ENCODE data around the gene OLFML1. TPM values are rescaled to one million over a fixed set of nuclear protein-coding genes. Genes with fewer than 3 reads are reported as not detected.
"Not testable (repeated sequence)": the region's sequence is repeated elsewhere in the genome, so short reads cannot be mapped to it uniquely, and the experiment has no call there.

Gene OLFML1
- total and polyA plus RNA-seq, 2 of the 13 experiments (the other 11 are each of a cell fraction or from before 2014, with no cell fraction given), result 0.89 to 0.90 TPM

GRCh38 chr11:7516475-7516874 is 31.2 kb downstream of the OLFML1 start (continued):
- TF ChIP-seq UBTF (CRISPR knock-in tag; IDR thresholded peaks at IDR 0.05) (no peak), MIXL1 (CRISPR knock-in tag; IDR thresholded peaks at IDR 0.05) (no peak)

DNA sequence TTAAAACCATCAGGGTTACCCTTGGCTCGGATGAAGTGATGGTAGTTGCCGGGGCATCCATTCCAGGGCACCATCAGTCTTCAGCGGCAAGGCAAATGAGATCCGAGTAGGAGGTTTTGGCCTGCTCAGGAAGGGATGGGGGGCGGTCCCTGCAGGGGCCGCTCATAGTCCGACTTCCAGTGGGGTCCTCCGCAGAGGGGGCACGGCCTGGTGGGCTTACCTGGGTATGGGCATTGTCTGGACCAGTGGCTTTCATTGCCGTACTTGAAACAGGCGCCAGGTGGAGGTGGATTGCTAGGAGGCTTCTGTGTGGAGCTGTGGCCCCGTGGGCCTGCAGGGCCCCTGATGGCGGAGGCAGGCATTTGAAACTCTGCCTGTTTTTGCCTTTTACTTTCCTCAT is 32.4 kb downstream of the OLFML1 start:
- ATAC-seq, result not testable (repeated sequence)

DNA sequence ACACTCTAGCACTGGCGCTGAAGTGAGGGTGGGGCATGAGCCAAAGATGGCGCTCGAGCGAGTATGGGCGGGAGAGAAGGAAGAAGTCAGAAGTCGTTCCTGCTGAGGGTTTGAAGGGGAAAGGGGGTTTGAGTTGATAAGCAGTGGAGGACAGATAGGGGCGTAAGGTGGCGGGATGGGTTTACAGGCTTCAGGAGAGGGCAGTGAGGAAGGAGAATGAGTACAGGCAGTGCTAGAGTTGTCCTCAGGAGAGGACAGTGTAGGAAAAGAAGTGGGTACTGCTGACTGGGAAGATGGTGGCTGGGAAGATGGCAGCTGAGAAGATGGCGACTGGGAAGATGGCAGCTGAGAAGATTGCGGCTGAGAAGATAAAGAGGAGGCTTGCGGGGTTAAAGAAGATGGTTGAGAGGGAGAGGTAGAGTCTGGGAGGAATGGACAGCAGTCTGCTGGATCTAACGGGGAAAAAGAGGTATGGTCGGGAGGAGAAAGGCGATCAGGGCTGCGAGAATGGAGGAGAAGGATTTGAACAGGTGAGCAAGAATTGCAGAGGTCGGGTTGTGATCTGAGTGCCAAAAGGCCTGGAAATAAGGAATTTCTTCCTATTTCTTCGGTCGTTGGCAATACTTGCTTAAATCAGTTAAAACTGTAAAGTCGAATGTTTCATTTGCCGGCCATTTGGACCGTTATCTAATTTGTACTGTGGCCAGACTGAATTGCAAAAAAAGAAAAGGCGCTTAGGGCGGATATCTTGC is 33.7 kb downstream of the OLFML1 start:
- ChIA-PET CTCF (ENCODE audit: low intra/inter-chr PET ratio, low total read pairs) (no interaction called here), POLR2A (no interaction called here)
- no peak overlapping the region for H3K27ac ChIP-seq (ENCODE audit: extremely low read length, insufficient read depth, low read length)
- no peak overlapping the region for H3K9ac ChIP-seq (ENCODE audit: insufficient read depth, low read depth, low read length)
- H3K27me3 ChIP-seq (ENCODE audit: control insufficient read depth in 1 of 2, insufficient read depth in 2 of 2, low read length in 2 of 2), result no peaks in the 10 kb centered on the region; a peak in 1 of 5 replicates
- H3K9me3 ChIP-seq (ENCODE audit: low read length), result no peaks in the 10 kb centered on the region
- WGBS (ENCODE audit: low lambda C conversion rate), result 93% methylated on average over 23 of the region's 23 CpGs
- H2AFZ ChIP-seq (ENCODE audit: low read length), result no peak overlapping the region
- intact Hi-C loops (cut with micrococcal nuclease; ENCODE audit: unreplicated experiment), result no loop called here
- DNase-seq (ENCODE audit: low spot score) (no peak), FAIRE-seq (no peak), ATAC-seq (no peak)
- no peak overlapping the region for H3K4me2 ChIP-seq (ENCODE audit: low read depth, low read length)
- H3K4me3 ChIP-seq (replicated peaks in 1 of 3; ENCODE audit: insufficient read depth in 1 of 3, low read depth in 2 of 3, low read length in 3 of 3), result no peak overlapping the region
- no TSS peak for BruUV-seq (replicated peaks)
- H3K4me1 ChIP-seq (ENCODE audit: insufficient read depth, low read length), result peaks cover 44% of the 10 kb centered on the region
- no peaks in the 10 kb centered on the region for H3K36me3 ChIP-seq (replicated peaks in 1 of 2; ENCODE audit: control insufficient read depth in 1 of 2, insufficient read depth in 2 of 2, low read length in 2 of 2)
- H3K79me2 ChIP-seq (ENCODE audit: insufficient read depth, low read length), result peaks cover 2% of the 10 kb centered on the region
- no peaks in the 10 kb centered on the region for H4K20me1 ChIP-seq (ENCODE audit: insufficient read depth, low read length)
- in situ Hi-C loops (cut with HindIII; ENCODE audit: extremely low pct_ligation_motif_present, low pct_unique_long_range_greater_than_20kb), result no loop called here
- TF ChIP-seq, protein P1, sequence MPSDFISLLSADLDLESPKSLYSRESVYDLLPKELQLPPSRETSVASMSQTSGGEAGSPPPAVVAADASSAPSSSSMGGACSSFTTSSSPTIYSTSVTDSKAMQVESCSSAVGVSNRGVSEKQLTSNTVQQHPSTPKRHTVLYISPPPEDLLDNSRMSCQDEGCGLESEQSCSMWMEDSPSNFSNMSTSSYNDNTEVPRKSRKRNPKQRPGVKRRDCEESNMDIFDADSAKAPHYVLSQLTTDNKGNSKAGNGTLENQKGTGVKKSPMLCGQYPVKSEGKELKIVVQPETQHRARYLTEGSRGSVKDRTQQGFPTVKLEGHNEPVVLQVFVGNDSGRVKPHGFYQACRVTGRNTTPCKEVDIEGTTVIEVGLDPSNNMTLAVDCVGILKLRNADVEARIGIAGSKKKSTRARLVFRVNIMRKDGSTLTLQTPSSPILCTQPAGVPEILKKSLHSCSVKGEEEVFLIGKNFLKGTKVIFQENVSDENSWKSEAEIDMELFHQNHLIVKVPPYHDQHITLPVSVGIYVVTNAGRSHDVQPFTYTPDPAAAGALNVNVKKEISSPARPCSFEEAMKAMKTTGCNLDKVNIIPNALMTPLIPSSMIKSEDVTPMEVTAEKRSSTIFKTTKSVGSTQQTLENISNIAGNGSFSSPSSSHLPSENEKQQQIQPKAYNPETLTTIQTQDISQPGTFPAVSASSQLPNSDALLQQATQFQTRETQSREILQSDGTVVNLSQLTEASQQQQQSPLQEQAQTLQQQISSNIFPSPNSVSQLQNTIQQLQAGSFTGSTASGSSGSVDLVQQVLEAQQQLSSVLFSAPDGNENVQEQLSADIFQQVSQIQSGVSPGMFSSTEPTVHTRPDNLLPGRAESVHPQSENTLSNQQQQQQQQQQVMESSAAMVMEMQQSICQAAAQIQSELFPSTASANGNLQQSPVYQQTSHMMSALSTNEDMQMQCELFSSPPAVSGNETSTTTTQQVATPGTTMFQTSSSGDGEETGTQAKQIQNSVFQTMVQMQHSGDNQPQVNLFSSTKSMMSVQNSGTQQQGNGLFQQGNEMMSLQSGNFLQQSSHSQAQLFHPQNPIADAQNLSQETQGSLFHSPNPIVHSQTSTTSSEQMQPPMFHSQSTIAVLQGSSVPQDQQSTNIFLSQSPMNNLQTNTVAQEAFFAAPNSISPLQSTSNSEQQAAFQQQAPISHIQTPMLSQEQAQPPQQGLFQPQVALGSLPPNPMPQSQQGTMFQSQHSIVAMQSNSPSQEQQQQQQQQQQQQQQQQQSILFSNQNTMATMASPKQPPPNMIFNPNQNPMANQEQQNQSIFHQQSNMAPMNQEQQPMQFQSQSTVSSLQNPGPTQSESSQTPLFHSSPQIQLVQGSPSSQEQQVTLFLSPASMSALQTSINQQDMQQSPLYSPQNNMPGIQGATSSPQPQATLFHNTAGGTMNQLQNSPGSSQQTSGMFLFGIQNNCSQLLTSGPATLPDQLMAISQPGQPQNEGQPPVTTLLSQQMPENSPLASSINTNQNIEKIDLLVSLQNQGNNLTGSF (CRISPR knock-in tag; IDR thresholded peaks at IDR 0.05), result no peak
- no peak for TF ChIP-seq ZSCAN22 (CRISPR knock-in tag; IDR thresholded peaks at IDR 0.05)
- TF ChIP-seq, protein P2, sequence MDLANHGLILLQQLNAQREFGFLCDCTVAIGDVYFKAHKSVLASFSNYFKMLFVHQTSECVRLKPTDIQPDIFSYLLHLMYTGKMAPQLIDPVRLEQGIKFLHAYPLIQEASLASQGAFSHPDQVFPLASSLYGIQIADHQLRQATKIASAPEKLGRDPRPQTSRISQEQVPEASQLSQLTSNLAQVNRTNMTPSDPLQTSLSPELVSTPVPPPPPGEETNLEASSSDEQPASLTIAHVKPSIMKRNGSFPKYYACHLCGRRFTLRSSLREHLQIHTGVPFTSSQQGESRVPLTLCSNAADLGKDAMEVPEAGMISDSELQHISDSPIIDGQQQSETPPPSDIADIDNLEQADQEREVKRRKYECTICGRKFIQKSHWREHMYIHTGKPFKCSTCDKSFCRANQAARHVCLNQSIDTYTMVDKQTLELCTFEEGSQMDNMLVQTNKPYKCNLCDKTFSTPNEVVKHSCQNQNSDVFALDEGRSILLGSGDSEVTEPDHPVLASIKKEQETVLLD (CRISPR knock-in tag; IDR thresholded peaks at IDR 0.05; ENCODE audit: low read depth), result no peak

More for the DNA sequence above, 32.4 kb downstream of the OLFML1 start:
- in situ Hi-C loops (cut with HindIII; ENCODE audit: extremely low pct_ligation_motif_present, low pct_unique_long_range_greater_than_20kb); H3K9me3 ChIP-seq (ENCODE audit: low read length); H4K20me1 ChIP-seq (ENCODE audit: insufficient read depth, low read length); H3K27ac ChIP-seq (ENCODE audit: extremely low read length, insufficient read depth, low read length); H3K36me3 ChIP-seq (replicated peaks in 1 of 2; ENCODE audit: control insufficient read depth in 1 of 2, insufficient read depth in 2 of 2, low read length in 2 of 2); CTCF ChIA-PET (ENCODE audit: low intra/inter-chr PET ratio, low total read pairs); FAIRE-seq; H3K79me2 ChIP-seq (ENCODE audit: insufficient read depth, low read length); BruUV-seq (replicated peaks); DNase-seq (ENCODE audit: low spot score); H3K9ac ChIP-seq (ENCODE audit: insufficient read depth, low read depth, low read length); H2AFZ ChIP-seq (ENCODE audit: low read length); H3K4me2 ChIP-seq (ENCODE audit: low read depth, low read length); intact Hi-C loops (cut with micrococcal nuclease; ENCODE audit: unreplicated experiment); H3K27me3 ChIP-seq (ENCODE audit: control insufficient read depth in 1 of 2, insufficient read depth in 2 of 2, low read length in 2 of 2); POLR2A ChIA-PET; H3K4me3 ChIP-seq (replicated peaks in 1 of 3; ENCODE audit: insufficient read depth in 1 of 3, low read depth in 2 of 3, low read length in 3 of 3): not testable (repeated sequence)
- H3K4me1 ChIP-seq (ENCODE audit: insufficient read depth, low read length), result peaks cover 39% of the 10 kb centered on the region
- 85% methylated on average over 11 of the region's 13 CpGs for whole genome bisulfite sequencing (ENCODE audit: low lambda C conversion rate)

Data from HepG2 (cell line).